PFSK-1 (cell line): ENCODE measurements around the gene CPO.

Experiments used
- POLR2AphosphoS5 ChIP-seq: IDR thresholded peaks from 2 replicates; pipeline ENCODE4 v1.6.1; 2012; ENCODE audit warnings: low read depth, mild to moderate bottlenecking, control low read depth, low read length, moderate library complexity
- REST ChIP-seq, 2 experiments: IDR thresholded peaks; 2 replicates each; pipeline versions ENCODE4 v1.6.1 to v1.8.0; 2011 to 2012; ENCODE audit warnings: low read depth in 2 of 2, low read length in 2 of 2, control low read depth in 1 of 2, inconsistent platforms in 1 of 2, mild to moderate bottlenecking in 1 of 2, moderate library complexity in 1 of 2; ENCODE audit not compliant: insufficient read depth in 1 of 2
- SIN3A ChIP-seq: IDR thresholded peaks from 2 replicates; pipeline ENCODE4 v1.6.1; 2012; ENCODE audit warnings: mild to moderate bottlenecking, low read length, moderate library complexity, borderline replicate concordance; ENCODE audit not compliant: insufficient read depth

- TF ChIP-seq SIN3A: no peak
- TF ChIP-seq POLR2AphosphoS5: no peak
- no peak for TF ChIP-seq REST (IDR thresholded peaks at IDR 0.05; ENCODE audit: insufficient read depth in 1 of 2, low read depth in 2 of 2, low read length in 2 of 2)
These were observed 75.1 kb downstream of the CPO start for GRCh38 chr2:207014424-207014823.
